HepG2 (cell line): ENCODE results near the gene MAP3K14. TPM values are rescaled to one million over a fixed set of nuclear protein-coding genes. Genes with fewer than 3 reads are reported as not detected.

Experiments
- GLI4 ChIP-seq: sonication (generic); formaldehyde crosslinking; IDR thresholded peaks from 2 replicates; pipeline ENCODE4 v1.5.1; 2020; ENCODE audit warnings: missing genetic modification reagents, mild to moderate bottlenecking, moderate library complexity, borderline replicate concordance
- HIVEP1 ChIP-seq: sonication (generic); formaldehyde crosslinking; IDR thresholded peaks from 2 replicates; pipeline ENCODE4 v1.4.0; 2020; ENCODE audit warnings: mild to moderate bottlenecking, missing genetic modification reagents
- KMT2A ChIP-seq: sonication (generic); formaldehyde crosslinking; IDR thresholded peaks from 2 replicates; pipeline ENCODE4 v1.4.0; 2020; ENCODE audit warnings: missing genetic modification reagents
- MED13 ChIP-seq: sonication (generic); formaldehyde crosslinking; IDR thresholded peaks from 2 replicates; pipeline ENCODE4 v1.5.0; 2020; ENCODE audit warnings: missing genetic modification reagents
- MTA3 ChIP-seq: sonication (generic); formaldehyde crosslinking; IDR thresholded peaks from 2 replicates; pipeline ENCODE4 v1.4.0; 2020; ENCODE audit warnings: missing genetic modification reagents
- NR2F6 ChIP-seq, 2 experiments: IDR thresholded peaks; 2 replicates each; pipeline ENCODE4 v1.6.1; 2016; ENCODE audit warnings: antibody characterized with exemption in 1 of 2, mild to moderate bottlenecking in 1 of 2
- PHF21A ChIP-seq: sonication (generic); formaldehyde crosslinking; IDR thresholded peaks from 2 replicates; pipeline ENCODE4 v1.5.0; 2020; ENCODE audit warnings: mild to moderate bottlenecking, missing genetic modification reagents
- POLR2G ChIP-seq: fragments of 200-400 bp; formaldehyde crosslinking; IDR thresholded peaks from 2 replicates; pipeline ENCODE4 v1.6.1; 2018; ENCODE audit warnings: mild to moderate bottlenecking, low read depth, low read length, moderate library complexity
- RAD51 ChIP-seq: fragments of 450-650 bp; IDR thresholded peaks from 2 replicates; pipeline ENCODE4 v1.6.1; 2016; ENCODE audit warnings: borderline replicate concordance
- SP140L ChIP-seq: sonication (generic); formaldehyde crosslinking; IDR thresholded peaks from 2 replicates; pipeline ENCODE4 v1.4.0; 2020; ENCODE audit warnings: missing genetic modification reagents, borderline replicate concordance
- TOE1 ChIP-seq: sonication (generic); formaldehyde crosslinking; IDR thresholded peaks from 2 replicates; pipeline ENCODE4 v1.4.0; 2020; ENCODE audit warnings: mild to moderate bottlenecking, missing genetic modification reagents
- TP53 ChIP-seq: sonication (generic); formaldehyde crosslinking; conservative IDR thresholded peaks from 2 replicates; pipeline ENCODE4 v1.4.0; 2020; ENCODE audit warnings: missing genetic modification reagents
- ZFP37 ChIP-seq: sonication (generic); formaldehyde crosslinking; IDR thresholded peaks from 2 replicates; pipeline ENCODE4 v1.4.0; 2020; ENCODE audit warnings: missing genetic modification reagents, borderline replicate concordance
- ZNF235 ChIP-seq: sonication (generic); formaldehyde crosslinking; IDR thresholded peaks from 2 replicates; pipeline ENCODE4 v1.8.1; 2023; ENCODE audit warnings: mild to moderate bottlenecking, missing genetic modification reagents, borderline replicate concordance
- ZNF337 ChIP-seq: sonication (generic); formaldehyde crosslinking; IDR thresholded peaks from 2 replicates; pipeline ENCODE4 v1.5.1; 2020; ENCODE audit warnings: missing genetic modification reagents, low read depth, mild to moderate bottlenecking, borderline replicate concordance
- ZNF431 ChIP-seq: sonication (generic); formaldehyde crosslinking; IDR thresholded peaks from 2 replicates; pipeline ENCODE4 v1.9.0; 2022; ENCODE audit warnings: missing genetic modification reagents, low read depth, mild to moderate bottlenecking, borderline replicate concordance
- ZNF562 ChIP-seq: sonication (generic); formaldehyde crosslinking; IDR thresholded peaks from 2 replicates; pipeline ENCODE4 v1.8.0; 2022; ENCODE audit warnings: missing genetic modification reagents, borderline replicate concordance
- ZNF598 ChIP-seq: sonication (generic); formaldehyde crosslinking; IDR thresholded peaks from 2 replicates; pipeline ENCODE4 v1.5.1; 2020; ENCODE audit warnings: mild to moderate bottlenecking, missing genetic modification reagents, borderline replicate concordance
- polyA plus RNA-seq, 8 experiments: library from polyadenylated mRNA; depleted of rRNA in 3 of 8; stranded (reverse) in 7 of 8; unstranded in 1 of 8; fragments of >200 nt; fragmentation: Illumina TruSeq in 4 of 8; extraction: Trizol in 4 of 8; gene quantifications; 2 replicates each; pipeline versions ENCODE4 v1.2.1 to v1.2.3, GENCODE V29; 2011 to 2016; ENCODE audit warnings: low read depth in 4 of 8, missing spikeins in 1 of 8, mixed read lengths in 1 of 8; ENCODE audit not compliant: insufficient read depth in 1 of 8
- total RNA-seq, 5 experiments: library from RNA; depleted of rRNA; stranded (reverse); fragments of >200 nt; fragmentation: Illumina TruSeq; extraction: Trizol; gene quantifications; 2 replicates each; pipeline ENCODE4 v1.2.3, GENCODE V29; 2016; ENCODE audit warnings: low read depth in 1 of 5
- TF ChIP-seq, protein P1 (sequence below): sonication (generic); formaldehyde crosslinking; IDR thresholded peaks from 2 replicates; pipeline ENCODE4 v1.4.0; 2020; ENCODE audit warnings: missing genetic modification reagents
- TF ChIP-seq, protein P2 (sequence below): sonication (generic); formaldehyde crosslinking; IDR thresholded peaks from 2 replicates; pipeline ENCODE4 v1.9.0; 2021; ENCODE audit warnings: missing genetic modification reagents, borderline replicate concordance
- TF ChIP-seq, protein P3 (sequence below): sonication (generic); formaldehyde crosslinking; conservative IDR thresholded peaks from 2 replicates; pipeline ENCODE4 v1.8.1; 2023; ENCODE audit warnings: missing genetic modification reagents
- TF ChIP-seq, protein P4 (sequence below): sonication (generic); formaldehyde crosslinking; IDR thresholded peaks from 2 replicates; pipeline ENCODE4 v1.4.0; 2020; ENCODE audit warnings: mild to moderate bottlenecking, low read depth, missing genetic modification reagents

Gene MAP3K14
- total and polyA plus RNA-seq, 2 of the 13 experiments (the other 11 are each of a cell fraction or from before 2014, with no cell fraction given), result 2.6 TPM

GRCh38 chr17:45247429-45248131 lies 69.2 kb downstream of the MAP3K14 start (continued):
- TF ChIP-seq TOE1 (CRISPR knock-in tag) (no peak), PHF21A (CRISPR knock-in tag) (peak; percentile 75), ZNF598 (no peak), ZFP37 (CRISPR knock-in tag) (no peak; the same call in 1 of the 2 replicates), POLR2G (peak; percentile 86), ZNF562 (no peak), MTA3 (CRISPR knock-in tag) (no peak), SP140L (CRISPR knock-in tag) (no peak), ZNF431 (CRISPR knock-in tag) (no peak), TP53 (CRISPR knock-in tag) (no peak), HIVEP1 (CRISPR knock-in tag) (no peak), GLI4 (CRISPR knock-in tag) (0 out of 2 replicates have a peak, but pooled peaks have one; percentile 54), ZNF337 (CRISPR knock-in tag) (no peak), KMT2A (CRISPR knock-in tag) (no peak; the same call in 1 of the 2 replicates), MED13 (CRISPR knock-in tag) (no peak), NR2F6 (IDR thresholded peaks at IDR 0.05) (no peak), NR2F6 (CRISPR knock-in tag; IDR thresholded peaks at IDR 0.05) (peak; percentile 35; the same call in 1 of the 2 replicates), RAD51 (no peak), ZNF235 (CRISPR knock-in tag) (peak; percentile 31; the same call in 1 of the 2 replicates)
- TF ChIP-seq, protein P1, sequence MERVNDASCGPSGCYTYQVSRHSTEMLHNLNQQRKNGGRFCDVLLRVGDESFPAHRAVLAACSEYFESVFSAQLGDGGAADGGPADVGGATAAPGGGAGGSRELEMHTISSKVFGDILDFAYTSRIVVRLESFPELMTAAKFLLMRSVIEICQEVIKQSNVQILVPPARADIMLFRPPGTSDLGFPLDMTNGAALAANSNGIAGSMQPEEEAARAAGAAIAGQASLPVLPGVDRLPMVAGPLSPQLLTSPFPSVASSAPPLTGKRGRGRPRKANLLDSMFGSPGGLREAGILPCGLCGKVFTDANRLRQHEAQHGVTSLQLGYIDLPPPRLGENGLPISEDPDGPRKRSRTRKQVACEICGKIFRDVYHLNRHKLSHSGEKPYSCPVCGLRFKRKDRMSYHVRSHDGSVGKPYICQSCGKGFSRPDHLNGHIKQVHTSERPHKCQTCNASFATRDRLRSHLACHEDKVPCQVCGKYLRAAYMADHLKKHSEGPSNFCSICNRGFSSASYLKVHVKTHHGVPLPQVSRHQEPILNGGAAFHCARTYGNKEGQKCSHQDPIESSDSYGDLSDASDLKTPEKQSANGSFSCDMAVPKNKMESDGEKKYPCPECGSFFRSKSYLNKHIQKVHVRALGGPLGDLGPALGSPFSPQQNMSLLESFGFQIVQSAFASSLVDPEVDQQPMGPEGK (CRISPR knock-in tag), result peak; percentile 81
- TF ChIP-seq, protein P2, sequence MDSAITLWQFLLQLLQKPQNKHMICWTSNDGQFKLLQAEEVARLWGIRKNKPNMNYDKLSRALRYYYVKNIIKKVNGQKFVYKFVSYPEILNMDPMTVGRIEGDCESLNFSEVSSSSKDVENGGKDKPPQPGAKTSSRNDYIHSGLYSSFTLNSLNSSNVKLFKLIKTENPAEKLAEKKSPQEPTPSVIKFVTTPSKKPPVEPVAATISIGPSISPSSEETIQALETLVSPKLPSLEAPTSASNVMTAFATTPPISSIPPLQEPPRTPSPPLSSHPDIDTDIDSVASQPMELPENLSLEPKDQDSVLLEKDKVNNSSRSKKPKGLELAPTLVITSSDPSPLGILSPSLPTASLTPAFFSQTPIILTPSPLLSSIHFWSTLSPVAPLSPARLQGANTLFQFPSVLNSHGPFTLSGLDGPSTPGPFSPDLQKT (CRISPR knock-in tag), result no peak
- TF ChIP-seq, protein P3, sequence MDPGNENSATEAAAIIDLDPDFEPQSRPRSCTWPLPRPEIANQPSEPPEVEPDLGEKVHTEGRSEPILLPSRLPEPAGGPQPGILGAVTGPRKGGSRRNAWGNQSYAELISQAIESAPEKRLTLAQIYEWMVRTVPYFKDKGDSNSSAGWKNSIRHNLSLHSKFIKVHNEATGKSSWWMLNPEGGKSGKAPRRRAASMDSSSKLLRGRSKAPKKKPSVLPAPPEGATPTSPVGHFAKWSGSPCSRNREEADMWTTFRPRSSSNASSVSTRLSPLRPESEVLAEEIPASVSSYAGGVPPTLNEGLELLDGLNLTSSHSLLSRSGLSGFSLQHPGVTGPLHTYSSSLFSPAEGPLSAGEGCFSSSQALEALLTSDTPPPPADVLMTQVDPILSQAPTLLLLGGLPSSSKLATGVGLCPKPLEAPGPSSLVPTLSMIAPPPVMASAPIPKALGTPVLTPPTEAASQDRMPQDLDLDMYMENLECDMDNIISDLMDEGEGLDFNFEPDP (CRISPR knock-in tag), result no peak
- TF ChIP-seq, protein P4, sequence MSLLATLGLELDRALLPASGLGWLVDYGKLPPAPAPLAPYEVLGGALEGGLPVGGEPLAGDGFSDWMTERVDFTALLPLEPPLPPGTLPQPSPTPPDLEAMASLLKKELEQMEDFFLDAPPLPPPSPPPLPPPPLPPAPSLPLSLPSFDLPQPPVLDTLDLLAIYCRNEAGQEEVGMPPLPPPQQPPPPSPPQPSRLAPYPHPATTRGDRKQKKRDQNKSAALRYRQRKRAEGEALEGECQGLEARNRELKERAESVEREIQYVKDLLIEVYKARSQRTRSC, result no peak
